ENCODE data around the gene DACT2.
"Not testable (repeated sequence)": the region's sequence is repeated elsewhere in the genome, so short reads cannot be mapped to it uniquely, and the experiment has no call there.

DACT2 gene

DNA sequence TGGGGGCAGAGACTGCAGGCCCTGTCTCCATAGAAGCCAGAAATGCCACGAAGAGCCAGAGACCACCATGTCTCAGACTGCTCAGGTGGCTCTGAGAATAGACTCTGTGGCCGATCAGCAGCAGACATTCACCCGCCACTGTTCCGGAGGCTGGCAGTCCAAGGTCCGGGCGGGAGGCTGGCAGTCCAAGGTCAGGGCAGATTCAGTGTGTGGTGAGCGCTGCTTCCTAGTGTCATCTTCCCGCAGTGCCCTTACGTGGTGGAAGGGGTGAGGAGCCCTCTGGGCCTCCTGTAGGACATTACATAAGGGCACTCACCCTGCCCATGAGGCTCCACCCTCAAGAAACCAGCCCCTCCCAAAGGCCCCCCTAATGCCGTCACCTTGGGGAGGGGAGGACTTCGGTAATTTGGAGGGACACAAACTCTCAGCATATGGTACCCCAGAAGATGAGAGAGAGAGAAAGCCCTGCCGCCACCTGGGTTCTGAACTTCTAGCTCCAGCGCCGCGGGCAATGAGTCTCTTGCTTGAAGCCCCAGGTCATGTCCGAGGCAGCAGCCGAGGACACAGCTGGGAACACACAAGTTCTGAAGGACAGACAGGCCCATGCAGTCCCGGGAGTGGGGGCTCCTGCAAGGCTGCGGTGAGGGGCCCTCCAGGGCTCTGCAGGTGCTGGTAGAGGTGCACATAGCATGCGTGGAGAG lies 36.4 kb downstream of the DACT2 start:
- Histone ChIP-seq H3K4me1 (no peaks in the 10 kb centered on the region), H3K4me3 (ENCODE audit: low read depth, low read length) (no peak overlapping the region), H2AFZ (no peak overlapping the region), H3K4me2 (ENCODE audit: low read length) (no peak overlapping the region), H3K79me2 (no peaks in the 10 kb centered on the region), H3K27ac (no peak overlapping the region), H3K36me3 (ENCODE audit: control insufficient read depth, insufficient read depth, low read length) (no peaks in the 10 kb centered on the region), H3K9me3 (ENCODE audit: control insufficient read depth, low read length) (no peaks in the 10 kb centered on the region), H3K9ac (no peak overlapping the region), H3K27me3 (ENCODE audit: control insufficient read depth, insufficient read depth, low read length) (peaks cover 3% of the 10 kb centered on the region)
- TF ChIP-seq CTCF (IDR thresholded peaks at IDR 0.05) = no peak

DNA sequence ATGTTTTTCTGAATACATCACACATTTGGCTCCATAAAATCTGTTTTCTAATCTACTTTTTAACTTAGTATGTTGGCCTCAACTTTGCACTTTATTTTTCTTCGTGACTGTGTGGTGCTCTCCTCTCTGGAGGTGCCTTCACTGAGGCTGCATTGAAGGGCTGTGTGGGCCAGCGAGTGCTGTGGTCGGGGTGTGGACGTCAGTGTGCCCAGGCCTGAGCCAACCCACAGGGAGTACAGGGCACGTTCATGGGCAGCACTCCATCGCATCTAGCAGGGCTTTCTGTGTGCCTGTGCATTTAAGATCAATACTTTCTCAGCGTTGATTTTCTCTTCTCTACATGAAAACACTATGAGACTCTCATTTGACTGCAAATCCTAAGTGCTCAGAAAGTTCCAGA lies 37.8 kb downstream of the DACT2 start:
- peaks cover 3% of the 10 kb centered on the region for H3K27me3 ChIP-seq (ENCODE audit: control insufficient read depth, insufficient read depth, low read length)
- no peak for TF ChIP-seq CTCF (IDR thresholded peaks at IDR 0.05)

DNA sequence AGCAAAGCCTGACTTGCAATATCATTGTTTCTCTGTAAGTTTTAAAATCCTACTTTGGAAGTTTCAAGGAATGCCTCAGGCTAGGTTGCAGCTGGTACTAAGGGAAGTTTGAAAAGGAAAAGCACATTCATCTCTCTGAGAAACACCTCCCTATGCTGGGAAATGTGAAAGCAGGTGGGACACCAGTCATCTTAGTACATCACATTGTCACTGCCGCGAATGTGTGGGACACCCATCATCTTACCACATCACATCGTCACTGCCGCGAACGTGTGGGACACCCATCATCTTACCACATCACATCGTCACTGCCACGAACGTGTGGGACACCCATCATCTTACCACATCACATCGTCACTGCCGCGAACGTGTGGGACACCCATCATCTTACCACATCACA lies 38.3 kb downstream of the DACT2 start:
- H3K36me3 ChIP-seq (ENCODE audit: control insufficient read depth, insufficient read depth, low read length); H2AFZ ChIP-seq; H3K27me3 ChIP-seq (ENCODE audit: control insufficient read depth, insufficient read depth, low read length); H3K4me3 ChIP-seq (ENCODE audit: low read depth, low read length); H3K9ac ChIP-seq; H3K4me1 ChIP-seq; H3K4me2 ChIP-seq (ENCODE audit: low read length); H3K9me3 ChIP-seq (ENCODE audit: control insufficient read depth, low read length); H3K79me2 ChIP-seq; H3K27ac ChIP-seq: not testable (repeated sequence)

More for the DNA sequence above, 37.8 kb downstream of the DACT2 start:
- H2AFZ ChIP-seq = no peak overlapping the region
- no peaks in the 10 kb centered on the region for H3K36me3 ChIP-seq (ENCODE audit: control insufficient read depth, insufficient read depth, low read length)
- H3K4me2 ChIP-seq (ENCODE audit: low read length) = no peak overlapping the region
- H3K4me1 ChIP-seq = no peaks in the 10 kb centered on the region
- no peak overlapping the region for H3K27ac ChIP-seq
- H3K9me3 ChIP-seq (ENCODE audit: control insufficient read depth, low read length) = no peaks in the 10 kb centered on the region
- H3K9ac ChIP-seq = no peak overlapping the region
- H3K79me2 ChIP-seq = no peaks in the 10 kb centered on the region
- H3K4me3 ChIP-seq (ENCODE audit: low read depth, low read length) = no peak overlapping the region

- no peak overlapping the region for H3K9ac ChIP-seq
- TF ChIP-seq CTCF (IDR thresholded peaks at IDR 0.05) = no peak
- peaks cover 3% of the 10 kb centered on the region for H3K27me3 ChIP-seq (ENCODE audit: control insufficient read depth, insufficient read depth, low read length)
- H3K4me1 ChIP-seq = no peaks in the 10 kb centered on the region
- no peak overlapping the region for H3K4me3 ChIP-seq (ENCODE audit: low read depth, low read length)
- no peaks in the 10 kb centered on the region for H3K36me3 ChIP-seq (ENCODE audit: control insufficient read depth, insufficient read depth, low read length)
- no peak overlapping the region for H2AFZ ChIP-seq
- no peaks in the 10 kb centered on the region for H3K79me2 ChIP-seq
- H3K27ac ChIP-seq = no peak overlapping the region
- no peak overlapping the region for H3K4me2 ChIP-seq (ENCODE audit: low read length)
- no peaks in the 10 kb centered on the region for H3K9me3 ChIP-seq (ENCODE audit: control insufficient read depth, low read length)
Observed at GRCh38 chr6:168280899-168281245, 38.7 kb downstream of the DACT2 start.

GRCh38 chr6:168280020-168280898 lies 39.3 kb downstream of the DACT2 start:
- no peaks in the 10 kb centered on the region for H3K36me3 ChIP-seq (ENCODE audit: control insufficient read depth, insufficient read depth, low read length)

More at GRCh38 chr6:168280020-168280898, 39.3 kb downstream of the DACT2 start:
- Histone ChIP-seq H3K9ac (no peak overlapping the region), H3K27me3 (ENCODE audit: control insufficient read depth, insufficient read depth, low read length) (peaks cover 3% of the 10 kb centered on the region), H3K79me2 (no peaks in the 10 kb centered on the region), H3K4me3 (ENCODE audit: low read depth, low read length) (no peak overlapping the region), H3K27ac (no peak overlapping the region), H2AFZ (no peak overlapping the region), H3K4me2 (ENCODE audit: low read length) (no peak overlapping the region), H3K9me3 (ENCODE audit: control insufficient read depth, low read length) (no peaks in the 10 kb centered on the region), H3K4me1 (no peaks in the 10 kb centered on the region)
- no peak for TF ChIP-seq CTCF (IDR thresholded peaks at IDR 0.05)

Measured in parathyroid adenoma (tissue), 2 donors.